HT-29 (cell line): ENCODE data around the gene CTSL. TPM values are rescaled to one million over a fixed set of nuclear protein-coding genes. Genes with fewer than 3 reads are reported as not detected.

ENCODE experiments used
- DNase-seq: peaks from one replicate; pipeline ENCODE4 v3.0.0-alpha.2; 2015; ENCODE audit warnings: low spot score
- total RNA-seq: library from RNA; depleted of rRNA; stranded (reverse); fragments of >200 nt; shearing (Covaris generic); gene quantifications from 2 replicates; pipeline ENCODE4 v1.2.3, GENCODE V29; 2014

CTSL gene
- total RNA-seq, 1 experiment from 2014 or later: 6.1 TPM

DNA sequence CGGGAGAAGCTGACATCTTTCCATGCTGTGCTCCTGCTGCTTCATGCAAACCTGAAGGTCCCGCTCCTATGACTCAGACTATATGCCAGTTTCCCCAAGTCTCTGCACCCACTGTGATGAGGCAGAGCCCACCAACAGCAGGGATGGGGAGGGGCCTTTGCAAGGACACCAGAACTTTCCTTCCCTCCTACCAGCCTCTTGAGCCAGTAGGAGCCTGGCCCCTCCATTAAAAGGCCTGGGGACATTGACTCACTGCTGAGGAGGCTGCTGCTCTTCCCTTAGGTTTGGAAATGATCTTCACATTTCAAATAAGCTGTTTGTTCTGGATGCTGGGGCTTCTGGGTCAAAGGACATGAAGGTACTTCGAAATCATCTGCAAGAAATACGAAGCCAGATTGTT lies 26.1 kb upstream of the CTSL start:
- DNase-seq: no peak

DNA sequence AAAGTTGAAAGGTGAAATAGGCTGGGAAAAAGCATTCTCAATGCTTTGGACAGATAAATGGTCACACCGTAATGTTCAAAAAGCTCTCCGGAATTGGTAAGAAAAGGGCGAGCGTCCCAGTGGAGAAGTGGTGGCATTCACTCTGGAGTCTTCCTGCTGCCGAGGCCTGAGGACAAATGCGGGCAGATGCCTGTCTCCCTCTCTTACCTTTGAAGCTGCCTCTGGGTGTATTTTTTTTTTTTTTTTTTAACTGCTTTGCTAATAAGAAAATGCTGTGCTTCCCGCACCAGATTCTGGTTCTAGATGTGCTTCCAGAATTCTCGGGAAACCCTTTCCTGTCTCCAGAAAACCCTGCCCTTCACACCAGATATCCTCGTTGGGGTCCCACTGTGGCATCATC lies 24.4 kb upstream of the CTSL start:
- DNase-seq: no peak

DNA sequence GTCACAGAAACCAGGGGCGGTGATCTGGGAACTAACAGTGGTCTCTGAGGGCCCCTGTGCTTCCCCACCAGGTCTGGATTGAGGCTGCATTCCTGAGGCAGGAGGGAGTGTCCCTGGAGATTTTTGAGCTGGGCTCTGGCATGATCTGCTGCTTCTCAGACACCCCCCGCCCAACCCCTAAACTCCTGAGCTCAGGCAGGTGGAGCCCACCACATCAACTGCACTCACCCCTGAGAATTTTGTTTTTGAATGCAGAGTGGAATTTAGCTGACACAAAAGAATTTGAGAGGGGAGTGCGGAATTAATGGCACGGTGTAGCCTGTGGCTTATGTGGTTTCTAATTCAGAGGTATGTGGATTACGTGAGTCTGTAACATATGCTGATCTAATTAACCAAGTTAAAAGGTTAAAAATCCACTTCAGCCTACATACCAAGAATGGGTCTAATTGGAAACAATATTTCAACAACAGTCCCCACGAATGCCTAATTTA lies 23.9 kb upstream of the CTSL start:
- DNase-seq: no peak

DNA sequence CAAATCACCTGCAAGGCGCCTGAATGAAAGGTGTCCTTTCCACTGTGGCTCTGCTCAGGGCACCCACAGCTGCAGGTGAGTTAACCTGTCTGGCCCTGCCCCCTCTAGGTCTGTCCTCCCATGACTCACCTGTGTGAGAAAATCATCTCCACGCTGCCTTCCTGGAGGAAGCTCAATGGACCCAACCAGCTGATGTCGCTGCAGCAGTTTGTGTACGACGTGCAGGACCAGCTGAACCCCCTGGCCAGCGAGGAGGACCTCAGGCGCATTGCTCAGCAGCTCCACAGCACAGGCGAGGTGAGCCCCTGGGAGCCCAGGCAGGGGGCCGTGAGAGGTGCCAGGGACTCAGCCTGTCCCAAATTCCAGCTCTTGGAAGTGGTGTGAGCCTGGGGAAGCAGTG lies 23.0 kb upstream of the CTSL start:
- no peak for DNase-seq

DNA sequence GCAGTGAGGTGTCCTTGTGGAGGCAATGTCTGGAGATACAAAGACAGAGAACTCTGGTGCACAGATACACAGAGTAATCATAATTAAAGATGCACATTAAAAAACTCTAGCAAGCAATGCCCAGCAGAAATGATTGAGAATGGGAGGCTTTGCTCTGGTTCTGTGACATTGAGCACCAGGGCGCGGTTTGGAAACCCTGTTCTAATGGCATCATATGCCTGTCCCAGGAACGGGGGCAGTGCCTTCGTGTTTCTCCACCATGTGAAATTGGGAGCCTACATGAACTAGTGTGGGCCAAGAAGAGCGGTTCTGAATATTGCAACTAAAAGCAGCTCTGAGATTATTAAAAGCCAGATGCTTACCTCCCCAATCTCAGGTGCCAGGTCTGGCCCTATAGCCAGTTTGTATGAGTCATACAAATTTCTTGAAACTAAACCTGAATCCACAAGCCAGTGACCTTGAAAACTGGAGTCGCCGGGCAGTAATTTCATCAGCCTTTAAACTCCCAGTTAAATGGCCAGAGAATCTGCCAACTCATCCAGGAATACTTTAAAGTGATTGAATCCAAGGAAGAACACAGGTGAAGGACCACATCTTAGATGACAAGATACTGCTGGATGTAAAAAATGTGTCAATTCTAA lies 22.2 kb upstream of the CTSL start:
- DNase-seq: no peak

DNA sequence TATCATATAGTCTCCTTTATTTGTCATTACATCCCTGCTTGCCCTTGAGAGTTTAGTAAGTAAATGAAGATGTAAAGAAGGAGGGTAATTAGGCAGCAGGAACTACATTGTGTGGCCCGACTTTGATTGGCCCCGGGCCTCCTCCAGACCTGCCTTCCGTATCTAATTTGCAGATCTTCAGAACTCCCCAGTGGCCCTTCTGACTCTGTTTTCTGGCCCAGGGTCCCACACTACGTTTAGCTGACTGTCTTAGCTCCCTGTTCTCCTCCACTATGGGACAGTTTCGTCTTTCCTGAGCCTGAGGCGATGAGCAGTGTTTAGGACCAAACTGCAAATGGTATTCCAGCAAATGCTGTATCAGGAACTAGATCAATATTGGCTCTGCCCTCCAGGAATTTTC lies 21.6 kb upstream of the CTSL start:
- no peak for DNase-seq

DNA sequence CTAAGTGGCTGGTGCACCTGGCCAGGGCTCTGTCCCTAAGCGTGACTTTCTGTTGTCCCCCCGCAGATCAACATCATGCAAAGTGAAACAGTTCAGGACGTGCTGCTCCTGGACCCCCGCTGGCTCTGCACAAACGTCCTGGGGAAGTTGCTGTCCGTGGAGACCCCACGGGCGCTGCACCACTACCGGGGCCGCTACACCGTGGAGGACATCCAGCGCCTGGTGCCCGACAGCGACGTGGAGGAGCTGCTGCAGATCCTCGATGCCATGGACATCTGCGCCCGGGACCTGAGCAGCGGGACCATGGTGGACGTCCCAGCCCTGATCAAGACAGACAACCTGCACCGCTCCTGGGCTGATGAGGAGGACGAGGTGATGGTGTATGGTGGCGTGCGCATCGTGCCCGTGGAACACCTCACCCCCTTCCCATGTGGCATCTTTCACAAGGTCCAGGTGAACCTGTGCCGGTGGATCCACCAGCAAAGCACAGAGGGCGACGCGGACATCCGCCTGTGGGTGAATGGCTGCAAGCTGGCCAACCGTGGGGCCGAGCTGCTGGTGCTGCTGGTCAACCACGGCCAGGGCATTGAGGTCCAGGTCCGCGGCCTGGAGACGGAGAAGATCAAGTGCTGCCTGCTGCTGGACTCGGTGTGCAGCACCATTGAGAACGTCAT lies 19.7 kb upstream of the CTSL start:
- no peak for DNase-seq

DNA sequence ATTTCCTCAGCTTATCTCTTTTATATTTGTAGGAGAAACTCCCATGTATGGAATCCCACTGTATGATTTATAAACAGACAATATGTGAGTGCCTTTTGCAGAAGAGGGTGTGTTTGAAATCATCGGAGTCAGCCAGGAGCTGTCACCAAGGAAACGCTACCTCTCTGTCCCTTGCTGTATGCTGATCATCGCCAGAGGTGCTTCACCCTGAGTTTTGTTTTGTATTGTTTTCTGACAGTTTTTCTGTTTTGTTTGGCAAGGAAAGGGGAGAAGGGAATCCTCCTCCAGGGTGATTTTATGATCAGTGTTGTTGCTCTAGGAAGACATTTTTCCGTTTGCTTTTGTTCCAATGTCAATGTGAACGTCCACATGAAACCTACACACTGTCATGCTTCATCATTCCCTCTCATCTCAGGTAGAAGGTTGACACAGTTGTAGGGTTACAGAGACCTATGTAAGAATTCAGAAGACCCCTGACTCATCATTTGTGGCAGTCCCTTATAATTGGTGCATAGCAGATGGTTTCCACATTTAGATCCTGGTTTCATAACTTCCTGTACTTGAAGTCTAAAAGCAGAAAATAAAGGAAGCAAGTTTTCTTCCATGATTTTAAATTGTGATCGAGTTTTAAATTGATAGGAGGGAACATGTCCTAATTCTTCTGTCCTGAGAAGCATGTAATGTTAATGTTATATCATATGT lies 18.0 kb upstream of the CTSL start:
- DNase-seq: no peak

DNA sequence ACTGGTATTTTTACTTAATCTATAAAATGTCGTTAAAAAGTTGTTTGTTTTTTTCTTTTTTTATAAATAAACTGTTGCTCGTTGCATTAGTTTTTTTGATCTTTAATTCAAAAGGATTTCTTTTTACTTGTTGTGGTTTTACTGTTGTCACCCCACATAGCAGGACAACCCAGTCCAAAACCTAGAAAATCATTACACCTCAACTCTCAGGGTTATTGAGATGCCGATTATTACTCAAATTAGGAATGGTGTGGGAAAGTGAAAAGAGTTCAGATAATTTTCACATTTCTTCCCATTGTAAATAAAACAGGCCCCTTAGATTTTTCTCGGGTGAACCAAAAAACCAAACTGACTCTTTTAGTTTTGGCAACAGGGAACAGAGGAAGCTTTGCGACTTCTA lies 17.4 kb upstream of the CTSL start:
- no peak for DNase-seq

DNA sequence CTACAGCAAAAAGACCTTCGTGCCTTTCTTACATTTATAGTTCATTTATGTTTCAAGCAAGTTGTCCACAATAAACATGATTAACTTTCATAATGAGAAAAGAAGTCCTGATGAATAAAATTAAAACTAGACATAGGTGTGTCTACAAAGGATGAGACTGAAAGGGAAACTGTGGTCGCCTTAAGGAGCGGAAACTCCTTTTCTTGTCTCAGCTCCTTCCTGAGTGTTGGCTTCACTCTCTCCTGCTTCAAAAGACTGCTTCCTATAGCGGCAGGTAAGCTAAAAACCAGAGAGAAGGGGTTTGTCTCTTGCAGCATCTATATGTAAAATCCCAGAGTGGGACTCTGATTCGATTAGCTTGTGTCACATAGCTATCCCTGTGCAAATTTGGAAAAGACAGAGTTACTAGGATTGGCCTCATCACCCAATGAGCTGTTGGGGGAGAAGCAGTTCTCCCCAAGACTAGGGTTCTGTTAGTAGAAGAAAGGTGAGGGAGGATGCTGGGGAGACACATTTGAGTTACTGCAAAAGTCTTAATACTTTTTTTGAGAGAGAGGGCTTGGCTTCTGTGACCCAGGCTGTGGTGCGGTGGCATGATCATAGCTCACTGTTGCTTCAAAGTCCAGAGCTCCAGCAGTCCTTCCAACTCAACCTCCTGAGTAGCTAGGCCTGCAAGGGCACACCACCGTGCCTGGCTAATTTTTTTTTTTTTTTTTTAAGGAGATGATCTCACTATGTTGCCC lies 16.8 kb upstream of the CTSL start:
- DNase-seq: no peak

DNA sequence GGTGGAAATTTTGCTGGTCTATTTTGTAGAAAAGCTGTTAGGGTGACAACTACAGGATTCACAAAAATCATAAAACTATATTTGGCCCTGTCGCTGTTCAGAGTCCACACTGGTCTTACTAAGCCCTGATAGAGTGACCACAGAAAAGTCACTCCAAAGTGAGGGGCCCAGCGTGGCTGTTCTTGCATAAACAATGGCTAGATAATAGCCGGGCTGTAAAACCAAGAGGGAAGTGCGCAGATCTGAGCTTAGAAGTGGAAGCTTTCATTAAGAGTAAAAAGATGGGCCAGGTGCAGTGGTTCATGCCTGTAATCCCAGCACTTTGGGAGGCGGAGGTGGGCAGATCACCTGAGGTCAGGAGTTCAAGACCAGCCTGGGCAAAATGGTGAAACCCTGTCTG lies 15.5 kb upstream of the CTSL start:
- DNase-seq: no peak

DNA sequence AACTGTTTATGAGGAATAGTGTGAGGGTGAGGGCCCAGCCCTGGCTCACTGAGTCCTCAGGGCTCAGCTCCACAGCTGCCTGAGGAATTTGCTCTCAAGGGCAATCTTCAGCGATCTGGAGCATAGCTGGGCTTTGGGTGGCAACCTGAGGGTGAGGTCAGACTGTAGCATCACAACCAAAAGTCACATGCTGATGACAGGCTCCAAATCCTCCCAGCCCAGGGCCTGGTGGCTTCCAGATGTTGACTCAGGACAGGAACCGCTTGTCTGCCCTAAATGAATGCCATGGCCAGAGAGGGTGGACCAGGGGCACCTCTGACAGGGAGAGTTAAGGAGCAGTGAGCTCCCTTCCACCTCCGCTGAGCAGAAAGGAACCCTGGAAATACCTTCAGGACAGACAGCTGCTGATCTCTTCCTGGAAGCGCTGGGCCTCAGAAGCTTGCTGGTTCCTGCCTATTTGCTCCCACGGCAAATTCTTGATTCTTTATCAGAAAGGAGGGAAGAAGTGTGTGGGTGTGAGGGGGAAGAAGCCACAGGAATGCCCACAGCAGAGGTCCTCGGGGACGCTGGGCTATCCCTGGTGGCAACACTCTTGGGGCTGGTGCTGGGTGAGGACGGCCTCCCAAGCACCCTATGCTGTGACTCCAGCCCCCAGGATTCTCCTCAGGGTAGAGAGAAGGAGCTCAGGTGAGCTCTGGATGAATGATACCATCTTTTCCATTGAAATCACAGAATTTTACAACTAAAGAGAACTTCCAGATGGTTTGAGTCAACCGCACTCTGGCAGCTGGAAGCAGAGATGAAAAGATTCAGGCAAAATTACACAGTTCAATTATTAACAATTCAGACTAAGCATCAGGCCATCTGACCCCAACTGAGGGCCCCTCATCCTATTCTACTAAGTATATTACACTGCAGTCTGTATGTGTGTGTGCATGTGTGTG lies 13.8 kb upstream of the CTSL start:
- no peak for DNase-seq

DNA sequence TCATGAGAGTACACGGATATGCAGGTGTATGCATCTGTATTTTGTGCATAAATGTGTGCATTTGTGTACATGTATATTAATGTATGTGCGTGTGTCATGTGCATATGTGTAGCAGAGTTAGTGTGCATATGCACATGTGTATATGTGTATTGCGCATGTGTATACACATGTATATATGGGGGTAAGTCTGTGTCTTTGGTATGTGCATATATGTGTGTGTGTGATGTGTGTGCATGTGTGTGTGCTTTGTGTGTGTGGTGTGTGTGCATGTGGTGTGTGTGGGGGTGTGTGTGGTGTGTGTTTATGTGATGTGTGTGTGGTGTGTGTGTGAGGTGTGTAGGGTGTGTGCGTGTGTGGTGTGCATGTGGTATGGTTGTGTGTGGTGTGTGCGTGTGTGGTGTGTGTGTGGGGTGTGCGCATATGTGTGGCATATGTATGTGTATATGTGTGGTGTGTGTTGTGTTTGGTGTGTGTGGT lies 13.1 kb upstream of the CTSL start:
- no peak for DNase-seq

DNA sequence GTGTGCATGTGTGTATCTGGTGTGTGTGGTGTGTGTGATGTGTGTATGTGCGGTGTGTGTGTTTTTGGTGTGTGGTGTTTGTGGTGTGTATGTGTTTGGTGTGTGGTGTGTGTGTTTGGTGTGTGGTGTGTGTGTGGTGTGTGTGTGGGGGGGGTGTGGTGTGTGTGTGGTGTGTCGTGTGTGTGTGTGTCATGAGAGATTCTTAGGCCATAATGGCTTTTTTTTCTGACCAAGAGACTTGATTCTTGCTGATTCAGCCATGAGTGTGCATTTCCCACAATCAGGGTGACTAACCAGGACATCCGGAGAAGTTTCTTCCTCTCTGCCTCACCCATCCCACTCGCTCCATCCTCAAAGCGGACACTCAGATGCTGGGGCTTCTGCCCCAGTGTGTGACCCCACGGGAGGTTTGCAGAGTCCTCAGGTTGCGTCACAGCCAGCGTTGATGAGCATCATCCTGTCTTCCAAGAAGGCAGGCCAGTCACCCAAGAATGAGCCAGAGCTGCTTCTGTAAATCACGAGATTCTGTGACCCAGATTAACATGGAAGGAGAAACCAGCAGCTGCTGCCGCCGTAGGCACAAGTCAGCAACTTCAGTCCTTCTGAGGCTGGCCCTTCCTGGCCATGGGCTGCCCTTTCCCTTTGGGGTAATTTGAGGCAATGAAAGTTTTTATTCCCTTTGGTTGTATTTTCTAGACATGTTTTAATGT lies 12.5 kb upstream of the CTSL start:
- DNase-seq: peak; percentile 57

DNA sequence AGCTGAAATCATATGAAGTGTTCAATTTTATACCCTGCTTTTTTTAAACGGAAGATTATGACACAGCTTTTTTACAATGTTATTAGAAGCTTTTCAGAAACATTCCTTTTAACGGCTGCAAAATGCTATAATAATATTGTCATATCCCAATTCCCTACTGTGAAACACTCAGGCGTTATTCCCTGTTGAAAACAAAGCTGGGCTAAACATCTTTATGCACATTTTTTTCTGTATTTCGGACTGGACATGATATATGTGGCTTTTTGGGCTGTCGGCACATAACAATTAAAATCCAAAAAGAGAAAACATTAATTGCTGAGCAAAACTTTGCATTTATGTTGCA lies 12.0 kb upstream of the CTSL start:
- DNase-seq: no peak

DNA sequence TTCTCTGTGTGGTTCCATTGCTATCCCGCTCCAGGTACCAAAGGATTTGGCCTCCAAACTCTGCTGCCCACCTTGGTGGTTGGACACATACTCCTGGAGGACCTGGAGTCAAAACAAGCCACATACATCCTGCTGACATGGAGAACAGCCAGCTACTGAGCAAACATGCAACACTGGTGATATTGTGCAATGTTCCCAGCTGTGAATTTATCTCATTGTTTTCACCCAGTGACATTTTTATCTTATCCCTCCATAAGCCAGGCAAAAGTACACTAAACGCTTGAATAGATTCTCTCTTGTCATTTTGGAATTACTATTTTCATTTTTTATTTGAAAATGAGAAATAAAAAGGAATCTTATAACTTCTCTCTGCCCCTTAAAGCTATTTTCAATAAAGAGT lies 11.1 kb upstream of the CTSL start:
- DNase-seq: peak; percentile 21

DNA sequence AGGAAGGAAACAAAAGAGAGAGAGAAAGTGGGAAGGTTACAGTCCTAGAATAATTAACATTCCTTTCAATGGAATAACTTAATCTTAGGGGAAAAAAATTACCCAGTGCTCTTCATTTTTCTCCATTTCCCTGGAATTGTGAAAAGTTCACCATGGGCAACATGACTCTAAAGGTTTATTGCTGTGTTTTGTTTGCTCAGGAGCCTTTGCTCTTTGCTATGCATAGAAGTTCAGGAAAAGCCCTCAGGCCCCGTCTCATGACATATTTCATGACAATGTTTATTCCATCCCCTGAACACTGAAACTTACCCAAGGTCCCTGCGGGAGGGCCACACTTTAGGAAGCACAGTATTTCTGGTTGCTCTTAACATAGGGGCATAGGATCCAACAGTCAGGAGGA lies 9.8 kb upstream of the CTSL start:
- DNase-seq: no peak

DNA sequence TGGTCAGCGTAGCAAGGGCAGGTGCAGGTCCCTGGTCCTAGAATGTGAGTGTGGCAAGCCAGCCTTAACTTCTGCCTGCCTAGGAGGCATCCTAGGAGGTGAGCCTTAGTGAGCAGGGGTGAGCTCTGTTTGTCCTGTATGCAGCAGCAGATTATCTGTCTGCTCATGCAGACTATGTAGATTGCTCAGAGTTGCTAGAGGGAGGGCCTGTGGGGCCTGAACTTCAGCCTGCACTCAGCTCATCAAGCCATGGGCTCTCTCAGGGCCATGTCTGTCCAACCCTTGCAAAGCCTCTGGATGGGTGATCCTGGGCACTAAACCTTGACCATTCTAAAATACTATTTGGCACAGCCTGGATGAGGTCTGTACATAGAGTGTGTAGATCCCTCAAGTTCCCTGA lies 8.5 kb upstream of the CTSL start:
- DNase-seq: no peak

DNA sequence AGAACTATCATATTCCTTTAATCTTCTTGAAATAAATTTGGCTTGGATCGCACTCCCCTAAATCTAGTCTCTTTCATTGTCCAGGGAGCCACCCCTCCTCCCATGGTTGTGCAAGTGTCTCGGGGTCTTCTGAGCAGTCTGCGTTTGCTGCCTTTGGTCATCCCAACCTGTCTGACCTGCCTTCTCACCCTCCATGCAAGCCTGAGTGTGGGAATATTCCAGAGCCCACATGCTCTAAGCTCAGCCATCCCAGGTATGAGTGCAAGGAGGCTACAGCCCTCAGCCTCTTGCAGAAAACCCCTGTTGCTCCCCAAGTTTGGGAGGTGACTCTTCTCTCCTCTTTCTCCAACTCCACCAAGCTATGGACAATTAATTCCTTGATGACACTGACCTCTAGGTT lies 7.7 kb upstream of the CTSL start:
- no peak for DNase-seq

DNA sequence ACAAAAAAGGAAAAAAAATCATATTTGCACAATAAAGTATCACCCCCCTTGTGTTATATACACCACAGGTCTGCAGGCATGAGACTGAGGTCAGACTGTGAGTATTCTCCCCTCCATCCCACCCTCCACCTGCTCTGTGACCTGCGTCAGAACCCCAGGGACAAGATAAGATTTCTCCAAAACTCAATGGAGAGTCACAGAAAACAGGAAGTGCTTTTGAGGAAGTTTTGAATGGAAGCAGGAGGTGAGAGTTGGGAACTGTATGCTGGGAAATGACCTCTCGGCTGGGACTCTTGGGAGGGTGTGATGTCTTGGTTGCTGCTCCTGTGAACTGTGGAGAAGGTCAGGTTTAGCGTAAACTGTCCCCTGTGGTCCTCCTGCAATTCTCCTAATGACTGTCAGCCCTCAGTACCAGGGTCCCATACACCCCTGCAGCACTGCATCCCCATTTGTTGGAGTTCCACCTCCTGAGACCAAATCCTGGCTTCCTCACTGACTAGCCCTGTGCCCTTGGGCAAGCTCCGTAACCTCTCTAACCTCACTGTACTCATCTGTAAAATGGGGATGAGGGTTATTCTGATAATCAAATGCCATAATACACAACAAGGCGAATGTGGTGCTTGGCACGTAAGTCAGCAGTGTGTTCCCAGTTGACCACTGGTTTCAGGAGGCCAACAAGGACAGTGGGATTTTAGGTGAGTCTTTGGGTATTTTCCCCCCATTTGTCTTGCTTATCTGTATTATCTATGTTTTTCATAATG lies 6.9 kb upstream of the CTSL start:
- no peak for DNase-seq
